ENCODE data around the gene ARHGAP26. TPM values are rescaled to one million over a fixed set of nuclear protein-coding genes. Genes with fewer than 3 reads are reported as not detected.

The ARHGAP26 gene
- polyA plus RNA-seq, 3 donors: 26.5 to 56.8 (median 28.7) TPM

- Histone ChIP-seq H3K4me3 (replicated peaks in 1 of 3; ENCODE audit: low read depth in 2 of 3, low read length in 3 of 3) (no peak overlapping the region), H2AFZ (ENCODE audit: insufficient read depth, low read depth, low read length, poor library complexity, severe bottlenecking) (no peak overlapping the region), H3K27ac (ENCODE audit: low read depth in 1 of 2, low read length in 2 of 2) (peak overlapping the region in 1 of 2 donors; percentile 50), H3K9ac (ENCODE audit: insufficient read depth, low read length, poor library complexity, severe bottlenecking) (no peak overlapping the region), H3K79me2 (ENCODE audit: insufficient read depth, low read length) (peaks cover 25% of the 10 kb centered on the region), H3K4me2 (replicated peaks; ENCODE audit: extremely low read depth, low read length, poor library complexity, severe bottlenecking) (no peak overlapping the region), H3K27me3 (ENCODE audit: control insufficient read depth in 2 of 2, insufficient read depth in 2 of 2, low read length in 2 of 2) (no peaks in the 10 kb centered on the region), H4K20me1 (ENCODE audit: insufficient read depth, low read length) (peaks cover 61% of the 10 kb centered on the region), H3K9me3 (replicated peaks in 1 of 2; ENCODE audit: control insufficient read depth in 1 of 2, insufficient read depth in 1 of 2, low read length in 2 of 2) (no peaks in the 10 kb centered on the region), H3K4me1 (ENCODE audit: control insufficient read depth in 1 of 2, insufficient read depth in 2 of 2, low read length in 2 of 2) (peaks cover 0 to 18% of the 10 kb centered on the region in 2 donors), H3K36me3 (replicated peaks in 1 of 2; ENCODE audit: control insufficient read depth in 1 of 2, insufficient read depth in 2 of 2, low read length in 2 of 2) (peaks cover 2 to 40% of the 10 kb centered on the region in 2 donors)
- Mint-ChIP-seq H3K9me3 (peaks cover 0 to 3% (median 1%) of the 10 kb centered on the region in 7 donors), H3K4me1 (peaks cover 32% of the 10 kb centered on the region), H3K36me3 (peaks cover 54 to 74% of the 10 kb centered on the region in 2 donors), H3K4me3 (no peak overlapping the region), H3K27me3 (ENCODE audit: low read depth in 3 of 3) (peaks cover 0 to 4% (median 1%) of the 10 kb centered on the region in 3 donors), H3K27ac (peak overlapping the region; percentile 31 to 81 (median 69))
- 100% methylated on average over 1 of the region's 4 CpGs for WGBS (ENCODE audit: insufficient coverage)
- peak; percentile 51 to 86 (median 84) for DNase-seq
- no peak for TF ChIP-seq CTCF (IDR thresholded peaks at IDR 0.05)
- intact Hi-C loops (cut with micrococcal nuclease): loop anchor here in 1 of 2 donors (5.0 to 10.0 kb wide), 2 partner anchors 38 to 45 kb away; no protein-coding TSS in a partner anchor
Observed at GRCh38 chr5:142959683-142960657, 189.8 kb downstream of the ARHGAP26 start.

- no peak overlapping the region for H3K4me2 ChIP-seq (replicated peaks; ENCODE audit: extremely low read depth, low read length, poor library complexity, severe bottlenecking)
- H3K79me2 ChIP-seq (ENCODE audit: insufficient read depth, low read length): peaks cover 31% of the 10 kb centered on the region
- H4K20me1 ChIP-seq (ENCODE audit: insufficient read depth, low read length): peaks cover 45% of the 10 kb centered on the region
- H3K27me3 Mint-ChIP-seq (ENCODE audit: low read depth in 3 of 3): peaks cover 0 to 4% (median 0%) of the 10 kb centered on the region in 3 donors
- H3K36me3 Mint-ChIP-seq: peaks cover 52 to 70% of the 10 kb centered on the region in 2 donors
- intact Hi-C loops (cut with micrococcal nuclease): loop anchor here in 1 of 2 donors (5.0 kb wide), 1 partner anchor 39 kb away; no protein-coding TSS in a partner anchor
- no peaks in the 10 kb centered on the region for H3K27me3 ChIP-seq (ENCODE audit: control insufficient read depth in 2 of 2, insufficient read depth in 2 of 2, low read length in 2 of 2)
- peaks cover 0 to 3% (median 0%) of the 10 kb centered on the region in 7 donors for H3K9me3 Mint-ChIP-seq
- no peak for DNase-seq
- peaks cover 35% of the 10 kb centered on the region for H3K4me1 Mint-ChIP-seq
- H3K36me3 ChIP-seq (replicated peaks in 1 of 2; ENCODE audit: control insufficient read depth in 1 of 2, insufficient read depth in 2 of 2, low read length in 2 of 2): peaks cover 0 to 34% of the 10 kb centered on the region in 2 donors
- no peak overlapping the region for H2AFZ ChIP-seq (ENCODE audit: insufficient read depth, low read depth, low read length, poor library complexity, severe bottlenecking)
- WGBS (ENCODE audit: insufficient coverage): no CpG with 5 or more reads among the region's 5 CpGs
- peak overlapping the region in 1 of 2 donors; percentile 40 for H3K27ac ChIP-seq (ENCODE audit: low read depth in 1 of 2, low read length in 2 of 2)
- no peaks in the 10 kb centered on the region for H3K9me3 ChIP-seq (replicated peaks in 1 of 2; ENCODE audit: control insufficient read depth in 1 of 2, insufficient read depth in 1 of 2, low read length in 2 of 2)
- TF ChIP-seq CTCF (IDR thresholded peaks at IDR 0.05): no peak
- peaks cover 0 to 18% of the 10 kb centered on the region in 2 donors for H3K4me1 ChIP-seq (ENCODE audit: control insufficient read depth in 1 of 2, insufficient read depth in 2 of 2, low read length in 2 of 2)
- no peak overlapping the region for H3K9ac ChIP-seq (ENCODE audit: insufficient read depth, low read length, poor library complexity, severe bottlenecking)
- H3K4me3 ChIP-seq (replicated peaks in 1 of 3; ENCODE audit: low read depth in 2 of 3, low read length in 3 of 3): no peak overlapping the region
- peak overlapping the region in 4 of 7 donors; percentile 8 to 66 (median 46) for H3K27ac Mint-ChIP-seq
- H3K4me3 Mint-ChIP-seq: no peak overlapping the region
Observed at GRCh38 chr5:142961440-142962173, 191.4 kb downstream of the ARHGAP26 start.
